ENCODE results near the gene CYP3A4. TPM values are rescaled to one million over a fixed set of nuclear protein-coding genes. Genes with fewer than 3 reads are reported as not detected.

CYP3A4 gene
- total and polyA plus RNA-seq, 2 of the 13 experiments (the other 11 are each of a cell fraction or from before 2014, with no cell fraction given): 0.11 to 0.24 TPM

DNA sequence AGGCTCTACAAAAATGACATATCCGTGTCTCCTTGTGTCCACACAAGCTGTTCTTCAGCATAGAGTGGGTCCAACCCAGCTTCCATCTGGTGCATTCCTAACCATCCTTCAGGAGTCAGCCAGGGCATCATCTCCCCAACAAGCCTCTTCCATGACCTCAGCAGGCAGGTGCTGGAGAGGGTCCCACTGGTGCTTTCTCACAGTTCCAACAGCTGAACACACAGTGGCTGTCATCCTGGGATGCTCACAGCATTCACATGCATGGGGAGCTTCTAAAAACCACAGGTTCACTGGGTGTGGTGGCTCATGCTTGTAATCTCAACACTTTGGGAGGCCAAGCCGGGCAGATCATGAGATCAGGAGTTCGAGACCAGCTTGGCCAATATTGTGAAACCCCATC is 6.4 kb upstream of the CYP3A4 start:
- Histone ChIP-seq H3K27ac (ENCODE audit: extremely low read length, insufficient read depth, low read length) (no peak overlapping the region), H2AFZ (ENCODE audit: low read length) (no peak overlapping the region), H3K36me3 (replicated peaks in 1 of 2; ENCODE audit: control insufficient read depth in 1 of 2, insufficient read depth in 2 of 2, low read length in 2 of 2) (no peaks in the 10 kb centered on the region), H3K4me3 (replicated peaks in 1 of 3; ENCODE audit: insufficient read depth in 1 of 3, low read depth in 2 of 3, low read length in 3 of 3) (no peak overlapping the region), H4K20me1 (ENCODE audit: insufficient read depth, low read length) (no peaks in the 10 kb centered on the region), H3K27me3 (ENCODE audit: control insufficient read depth in 1 of 2, insufficient read depth in 2 of 2, low read length in 2 of 2) (no peaks in the 10 kb centered on the region), H3K4me1 (ENCODE audit: insufficient read depth, low read length) (peaks cover 59% of the 10 kb centered on the region), H3K9me3 (ENCODE audit: low read length) (no peaks in the 10 kb centered on the region), H3K79me2 (ENCODE audit: insufficient read depth, low read length) (no peaks in the 10 kb centered on the region), H3K4me2 (ENCODE audit: low read depth, low read length) (no peak overlapping the region), H3K9ac (ENCODE audit: insufficient read depth, low read depth, low read length) (no peak overlapping the region)
- intact Hi-C loops (cut with micrococcal nuclease; ENCODE audit: unreplicated experiment): no loop called here
- DNase-seq (ENCODE audit: low spot score): no peak
- BruUV-seq (replicated peaks): no TSS peak
- no peak for ATAC-seq
- TF ChIP-seq YY1 (IDR thresholded peaks at IDR 0.05; ENCODE audit: insufficient read depth, insufficient replicate concordance, low read depth, low read length) (no peak), MXD1 (CRISPR knock-in tag; IDR thresholded peaks at IDR 0.05) (no peak), EZH2 (conservative IDR thresholded peaks at IDR 0.05; ENCODE audit: low read depth, low read length) (no peak), ZFAT (CRISPR knock-in tag; conservative IDR thresholded peaks at IDR 0.05) (no peak), FOXA3 (CRISPR knock-in tag; IDR thresholded peaks at IDR 0.05) (no peak), NPAS2 (CRISPR knock-in tag; IDR thresholded peaks at IDR 0.05; ENCODE audit: borderline replicate concordance) (no peak), SMYD3 (CRISPR knock-in tag; IDR thresholded peaks at IDR 0.05) (no peak), ZBTB7B (CRISPR knock-in tag; IDR thresholded peaks at IDR 0.05) (no peak), EEA1 (CRISPR knock-in tag; IDR thresholded peaks at IDR 0.05; ENCODE audit: borderline replicate concordance) (no peak), PREB (CRISPR knock-in tag; IDR thresholded peaks at IDR 0.05) (no peak)
- TF ChIP-seq, protein P1, sequence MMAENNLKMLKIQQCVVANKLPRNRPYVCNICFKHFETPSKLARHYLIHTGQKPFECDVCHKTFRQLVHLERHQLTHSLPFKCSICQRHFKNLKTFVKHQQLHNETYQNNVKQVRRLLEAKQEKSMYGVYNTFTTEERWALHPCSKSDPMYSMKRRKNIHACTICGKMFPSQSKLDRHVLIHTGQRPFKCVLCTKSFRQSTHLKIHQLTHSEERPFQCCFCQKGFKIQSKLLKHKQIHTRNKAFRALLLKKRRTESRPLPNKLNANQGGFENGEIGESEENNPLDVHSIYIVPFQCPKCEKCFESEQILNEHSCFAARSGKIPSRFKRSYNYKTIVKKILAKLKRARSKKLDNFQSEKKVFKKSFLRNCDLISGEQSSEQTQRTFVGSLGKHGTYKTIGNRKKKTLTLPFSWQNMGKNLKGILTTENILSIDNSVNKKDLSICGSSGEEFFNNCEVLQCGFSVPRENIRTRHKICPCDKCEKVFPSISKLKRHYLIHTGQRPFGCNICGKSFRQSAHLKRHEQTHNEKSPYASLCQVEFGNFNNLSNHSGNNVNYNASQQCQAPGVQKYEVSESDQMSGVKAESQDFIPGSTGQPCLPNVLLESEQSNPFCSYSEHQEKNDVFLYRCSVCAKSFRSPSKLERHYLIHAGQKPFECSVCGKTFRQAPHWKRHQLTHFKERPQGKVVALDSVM (CRISPR knock-in tag; IDR thresholded peaks at IDR 0.05): no peak
- TF ChIP-seq, protein P2, sequence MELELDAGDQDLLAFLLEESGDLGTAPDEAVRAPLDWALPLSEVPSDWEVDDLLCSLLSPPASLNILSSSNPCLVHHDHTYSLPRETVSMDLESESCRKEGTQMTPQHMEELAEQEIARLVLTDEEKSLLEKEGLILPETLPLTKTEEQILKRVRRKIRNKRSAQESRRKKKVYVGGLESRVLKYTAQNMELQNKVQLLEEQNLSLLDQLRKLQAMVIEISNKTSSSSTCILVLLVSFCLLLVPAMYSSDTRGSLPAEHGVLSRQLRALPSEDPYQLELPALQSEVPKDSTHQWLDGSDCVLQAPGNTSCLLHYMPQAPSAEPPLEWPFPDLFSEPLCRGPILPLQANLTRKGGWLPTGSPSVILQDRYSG (CRISPR knock-in tag; IDR thresholded peaks at IDR 0.05): no peak
- WGBS (ENCODE audit: low lambda C conversion rate): 89% methylated on average over 3 of the region's 3 CpGs
- POLR2A ChIA-PET: no interaction called here
- FAIRE-seq: no peak
- CTCF ChIA-PET (ENCODE audit: low intra/inter-chr PET ratio, low total read pairs): no interaction called here
- in situ Hi-C loops (cut with HindIII; ENCODE audit: extremely low pct_ligation_motif_present, low pct_unique_long_range_greater_than_20kb): no loop called here

Data from HepG2 (cell line).